Measurements from ENCODE around the gene SLC2A11. TPM values are rescaled to one million over a fixed set of nuclear protein-coding genes. Genes with fewer than 3 reads are reported as not detected.

Gene SLC2A11
- total and polyA plus RNA-seq, 4 donors, result 3.4 to 9.0 (median 4.3) TPM

DNA sequence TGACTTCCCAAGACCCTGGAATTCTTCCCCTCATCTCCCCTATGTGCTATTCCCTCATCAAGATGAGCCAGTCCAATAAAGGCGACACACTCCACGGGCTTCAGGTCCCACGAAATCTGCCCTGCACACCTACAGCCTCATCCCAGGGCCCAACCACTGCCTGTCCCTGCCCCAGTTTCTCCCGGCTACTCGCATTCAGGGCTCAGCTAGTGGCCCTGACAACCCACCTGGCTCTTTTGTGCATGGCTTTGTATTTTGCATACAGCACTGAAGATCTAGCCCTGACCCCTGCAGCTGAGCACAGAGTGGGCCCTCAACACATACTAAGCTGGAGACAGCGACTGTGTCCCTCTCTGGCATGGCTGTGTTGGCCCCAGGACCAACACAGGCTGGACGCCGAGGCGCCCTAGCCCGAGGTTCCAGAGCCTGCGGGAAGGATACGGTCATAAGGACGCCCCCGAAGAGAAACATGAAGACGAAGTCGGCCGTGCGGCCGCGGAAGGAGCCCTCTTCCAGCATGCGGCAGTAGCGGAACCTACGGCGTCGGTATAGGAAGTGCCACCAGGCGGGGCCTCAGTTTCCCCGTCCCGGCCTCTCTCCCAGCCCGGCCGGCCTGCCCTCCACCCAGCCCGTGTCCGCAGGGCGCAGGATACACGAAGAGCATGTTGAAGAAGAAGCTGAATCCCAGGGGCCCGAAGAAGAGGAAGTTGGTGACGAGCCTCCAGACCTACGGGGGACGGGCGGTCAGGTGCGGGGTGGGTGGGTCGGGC lies 19.6 kb upstream of the SLC2A11 start:
- TF ChIP-seq, protein P1, sequence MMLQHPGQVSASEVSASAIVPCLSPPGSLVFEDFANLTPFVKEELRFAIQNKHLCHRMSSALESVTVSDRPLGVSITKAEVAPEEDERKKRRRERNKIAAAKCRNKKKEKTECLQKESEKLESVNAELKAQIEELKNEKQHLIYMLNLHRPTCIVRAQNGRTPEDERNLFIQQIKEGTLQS (IDR thresholded peaks at IDR 0.05), result no peak
- TF ChIP-seq RXRA (IDR thresholded peaks at IDR 0.05) (no peak), SP1 (IDR thresholded peaks at IDR 0.05) (no peak), GABPA (IDR thresholded peaks at IDR 0.05 in 1 of 2, conservative IDR thresholded peaks at IDR 0.05 in 1 of 2) (no peak), FOXA2 (IDR thresholded peaks at IDR 0.05) (no peak), FOXA1 (IDR thresholded peaks at IDR 0.05) (no peak), YY1 (IDR thresholded peaks at IDR 0.05) (no peak)
- peaks cover 3 to 10% (median 10%) of the 10 kb centered on the region in 4 donors for H3K4me1 ChIP-seq (ENCODE audit: control insufficient read depth in 4 of 4, insufficient read depth in 4 of 4, low read length in 3 of 4)
- peaks cover 2 to 27% (median 6%) of the 10 kb centered on the region in 4 donors for H3K36me3 ChIP-seq (ENCODE audit: control insufficient read depth in 4 of 4, insufficient read depth in 3 of 4, low read depth in 1 of 4, low read length in 3 of 4)
- no peak overlapping the region for H3K27ac ChIP-seq (ENCODE audit: low read depth in 1 of 2, low read length in 2 of 2)
- DNase-seq (ENCODE audit: low spot score), result no peak
- H3K27me3 ChIP-seq (ENCODE audit: control insufficient read depth in 4 of 4, insufficient read depth in 4 of 4, low read length in 3 of 4), result no peaks in the 10 kb centered on the region
- H3K4me3 ChIP-seq (ENCODE audit: low read depth in 1 of 3, low read length in 3 of 3), result peak overlapping the region in 1 of 3 donors; percentile 53
- 37% methylated on average over 41 of the region's 41 CpGs for WGBS
- H3K9me3 ChIP-seq (ENCODE audit: control insufficient read depth in 4 of 4, low read length in 3 of 4), result no peaks in the 10 kb centered on the region
- H3K9ac ChIP-seq (ENCODE audit: low read depth in 1 of 2, low read length in 2 of 2), result no peak overlapping the region

DNA sequence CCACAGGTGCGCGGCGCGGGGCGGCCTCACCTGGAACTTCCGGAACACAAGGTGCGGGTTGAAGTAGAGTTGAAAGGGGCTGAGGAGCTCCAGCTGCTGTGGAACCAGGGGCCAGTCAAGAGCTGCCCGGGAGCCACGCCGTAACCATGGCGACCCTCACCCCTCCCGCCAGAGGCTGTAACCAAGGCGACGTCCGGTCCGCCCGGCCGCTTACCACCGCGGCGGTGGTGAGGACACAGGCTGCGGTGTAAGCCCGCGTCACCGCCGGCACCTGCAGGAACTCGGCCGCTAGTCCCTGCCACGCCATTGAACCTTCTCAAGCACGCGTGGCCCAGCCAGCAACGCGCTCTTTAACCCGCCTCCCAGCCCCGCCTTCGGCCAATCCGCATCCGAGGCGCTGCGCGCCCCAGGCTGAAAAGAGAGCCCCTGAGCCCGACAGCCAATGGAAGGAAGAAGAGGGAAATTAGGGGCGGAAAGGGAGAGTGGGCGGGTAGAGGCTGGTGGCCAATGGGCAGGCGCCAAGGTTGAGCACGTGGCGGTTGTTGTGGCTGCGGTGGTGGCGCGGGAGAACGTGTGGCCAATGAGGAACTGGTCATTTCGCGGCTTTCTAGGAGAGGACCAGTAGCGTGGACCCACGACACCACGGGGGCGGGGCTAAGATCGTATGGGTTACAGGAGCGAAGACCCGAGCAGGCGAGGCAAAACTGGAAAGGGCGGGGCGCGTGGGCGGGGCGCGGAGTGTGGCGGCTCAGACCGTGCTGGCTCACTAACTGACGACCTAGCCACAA lies 18.8 kb upstream of the SLC2A11 start, which contains the start of gene DERL3:
Gene DERL3 (minus strand): TSS at position 326 of the 788 bp plus-strand sequence. CDS start 19 bp downstream, at position 307.
- WGBS, result 3% methylated on average over 70 of the region's 70 CpGs
- Histone ChIP-seq H3K36me3 (ENCODE audit: control insufficient read depth in 4 of 4, insufficient read depth in 3 of 4, low read depth in 1 of 4, low read length in 3 of 4) (peaks cover 0 to 21% (median 4%) of the 10 kb centered on the region in 4 donors), H3K4me3 (ENCODE audit: low read depth in 1 of 3, low read length in 3 of 3) (peak within 1 kb of the TSS; percentile 44 to 64 (median 53)), H3K9ac (ENCODE audit: low read depth in 1 of 2, low read length in 2 of 2) (no peak within 1 kb of the TSS), H3K9me3 (ENCODE audit: control insufficient read depth in 4 of 4, low read length in 3 of 4) (no peaks in the 10 kb centered on the region), H3K4me1 (ENCODE audit: control insufficient read depth in 4 of 4, insufficient read depth in 4 of 4, low read length in 3 of 4) (peaks cover 3 to 10% (median 10%) of the 10 kb centered on the region in 4 donors), H3K27me3 (ENCODE audit: control insufficient read depth in 4 of 4, insufficient read depth in 4 of 4, low read length in 3 of 4) (no peaks in the 10 kb centered on the region), H3K27ac (ENCODE audit: low read depth in 1 of 2, low read length in 2 of 2) (no peak within 1 kb of the TSS)
- DNase-seq (ENCODE audit: low spot score), result peak; percentile 97
- TF ChIP-seq EGR1 (IDR thresholded peaks at IDR 0.05; ENCODE audit: low read depth in 2 of 2), result peak; percentile 34 to 44
- TF ChIP-seq YY1 (IDR thresholded peaks at IDR 0.05), result peak; percentile 37
- TF ChIP-seq GABPA (IDR thresholded peaks at IDR 0.05 in 1 of 2, conservative IDR thresholded peaks at IDR 0.05 in 1 of 2), result peak in 1 of 2 donors; percentile 33
- TF ChIP-seq HNF4A (conservative IDR thresholded peaks at IDR 0.05), result no peak
- no peak for TF ChIP-seq JUND (IDR thresholded peaks at IDR 0.05)
- TF ChIP-seq, protein P2, sequence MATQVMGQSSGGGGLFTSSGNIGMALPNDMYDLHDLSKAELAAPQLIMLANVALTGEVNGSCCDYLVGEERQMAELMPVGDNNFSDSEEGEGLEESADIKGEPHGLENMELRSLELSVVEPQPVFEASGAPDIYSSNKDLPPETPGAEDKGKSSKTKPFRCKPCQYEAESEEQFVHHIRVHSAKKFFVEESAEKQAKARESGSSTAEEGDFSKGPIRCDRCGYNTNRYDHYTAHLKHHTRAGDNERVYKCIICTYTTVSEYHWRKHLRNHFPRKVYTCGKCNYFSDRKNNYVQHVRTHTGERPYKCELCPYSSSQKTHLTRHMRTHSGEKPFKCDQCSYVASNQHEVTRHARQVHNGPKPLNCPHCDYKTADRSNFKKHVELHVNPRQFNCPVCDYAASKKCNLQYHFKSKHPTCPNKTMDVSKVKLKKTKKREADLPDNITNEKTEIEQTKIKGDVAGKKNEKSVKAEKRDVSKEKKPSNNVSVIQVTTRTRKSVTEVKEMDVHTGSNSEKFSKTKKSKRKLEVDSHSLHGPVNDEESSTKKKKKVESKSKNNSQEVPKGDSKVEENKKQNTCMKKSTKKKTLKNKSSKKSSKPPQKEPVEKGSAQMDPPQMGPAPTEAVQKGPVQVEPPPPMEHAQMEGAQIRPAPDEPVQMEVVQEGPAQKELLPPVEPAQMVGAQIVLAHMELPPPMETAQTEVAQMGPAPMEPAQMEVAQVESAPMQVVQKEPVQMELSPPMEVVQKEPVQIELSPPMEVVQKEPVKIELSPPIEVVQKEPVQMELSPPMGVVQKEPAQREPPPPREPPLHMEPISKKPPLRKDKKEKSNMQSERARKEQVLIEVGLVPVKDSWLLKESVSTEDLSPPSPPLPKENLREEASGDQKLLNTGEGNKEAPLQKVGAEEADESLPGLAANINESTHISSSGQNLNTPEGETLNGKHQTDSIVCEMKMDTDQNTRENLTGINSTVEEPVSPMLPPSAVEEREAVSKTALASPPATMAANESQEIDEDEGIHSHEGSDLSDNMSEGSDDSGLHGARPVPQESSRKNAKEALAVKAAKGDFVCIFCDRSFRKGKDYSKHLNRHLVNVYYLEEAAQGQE (IDR thresholded peaks at IDR 0.05), result no peak
- peak; percentile 92 for TF ChIP-seq SP1 (IDR thresholded peaks at IDR 0.05)
- no peak for TF ChIP-seq RAD21 (IDR thresholded peaks at IDR 0.05)
- TF ChIP-seq, protein P3, sequence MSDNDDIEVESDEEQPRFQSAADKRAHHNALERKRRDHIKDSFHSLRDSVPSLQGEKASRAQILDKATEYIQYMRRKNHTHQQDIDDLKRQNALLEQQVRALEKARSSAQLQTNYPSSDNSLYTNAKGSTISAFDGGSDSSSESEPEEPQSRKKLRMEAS (IDR thresholded peaks at IDR 0.05), result peak; percentile 96

Data from liver (tissue), 9 donors.